ENCODE measurements around the gene SMARCA4.

The SMARCA4 gene

GRCh38 chr19:10960314-10961072 is at the start of gene SMARCA4:
SMARCA4 (plus strand) TSS chr19:10961030; CDS start chr19:10984152, 23,122 bp downstream.
- peaks cover 39% of the 10 kb centered on the region for H3K4me1 Mint-ChIP-seq
- peak within 1 kb of the TSS; percentile 93 for H3K4me3 Mint-ChIP-seq
- H3K27me3 Mint-ChIP-seq: no peaks in the 10 kb centered on the region
- H3K36me3 Mint-ChIP-seq: peaks cover 3% of the 10 kb centered on the region
- peak within 1 kb of the TSS; percentile 86 for H3K27ac Mint-ChIP-seq
- H3K9me3 Mint-ChIP-seq: no peaks in the 10 kb centered on the region

- peaks cover 7% of the 10 kb centered on the region for H3K36me3 Mint-ChIP-seq
- H3K27ac Mint-ChIP-seq: no peak overlapping the region
- H3K27me3 Mint-ChIP-seq: no peaks in the 10 kb centered on the region
- H3K9me3 Mint-ChIP-seq: no peaks in the 10 kb centered on the region
- no peaks in the 10 kb centered on the region for H3K4me1 Mint-ChIP-seq
- H3K4me3 Mint-ChIP-seq: no peak overlapping the region
Measured at GRCh38 chr19:10911579-10912363, 49.1 kb upstream of the SMARCA4 start.

GRCh38 chr19:10912619-10913018 is 48.2 kb upstream of the SMARCA4 start:
- Mint-ChIP-seq H3K4me3 (no peak overlapping the region), H3K27me3 (no peaks in the 10 kb centered on the region), H3K27ac (no peak overlapping the region), H3K36me3 (peaks cover 7% of the 10 kb centered on the region), H3K4me1 (no peaks in the 10 kb centered on the region), H3K9me3 (no peaks in the 10 kb centered on the region)

GRCh38 chr19:10913716-10914340 is 47.0 kb upstream of the SMARCA4 start:
- H3K36me3 Mint-ChIP-seq: peaks cover 6% of the 10 kb centered on the region
- no peak overlapping the region for H3K27ac Mint-ChIP-seq
- H3K27me3 Mint-ChIP-seq: no peaks in the 10 kb centered on the region
- no peaks in the 10 kb centered on the region for H3K4me1 Mint-ChIP-seq
- H3K4me3 Mint-ChIP-seq: no peak overlapping the region
- H3K9me3 Mint-ChIP-seq: no peaks in the 10 kb centered on the region

GRCh38 chr19:10915130-10916091 is 45.4 kb upstream of the SMARCA4 start:
- Mint-ChIP-seq H3K9me3 (no peaks in the 10 kb centered on the region), H3K27me3 (no peaks in the 10 kb centered on the region), H3K27ac (no peak overlapping the region), H3K36me3 (peaks cover 3% of the 10 kb centered on the region), H3K4me1 (no peaks in the 10 kb centered on the region), H3K4me3 (no peak overlapping the region)

GRCh38 chr19:10916602-10917001 is 44.2 kb upstream of the SMARCA4 start:
- H3K4me3 Mint-ChIP-seq: no peak overlapping the region
- H3K9me3 Mint-ChIP-seq: no peaks in the 10 kb centered on the region
- H3K4me1 Mint-ChIP-seq: no peaks in the 10 kb centered on the region
- no peaks in the 10 kb centered on the region for H3K27me3 Mint-ChIP-seq
- no peak overlapping the region for H3K27ac Mint-ChIP-seq
- peaks cover 3% of the 10 kb centered on the region for H3K36me3 Mint-ChIP-seq

- no peaks in the 10 kb centered on the region for H3K9me3 Mint-ChIP-seq
- H3K4me1 Mint-ChIP-seq: no peaks in the 10 kb centered on the region
- H3K27me3 Mint-ChIP-seq: no peaks in the 10 kb centered on the region
- peaks cover 2% of the 10 kb centered on the region for H3K36me3 Mint-ChIP-seq
- H3K27ac Mint-ChIP-seq: no peak overlapping the region
- H3K4me3 Mint-ChIP-seq: no peak overlapping the region
Measured at GRCh38 chr19:10918359-10918758, 42.5 kb upstream of the SMARCA4 start.

GRCh38 chr19:10919352-10920287 is 41.2 kb upstream of the SMARCA4 start:
- H3K36me3 Mint-ChIP-seq: peaks cover 3% of the 10 kb centered on the region
- no peaks in the 10 kb centered on the region for H3K4me1 Mint-ChIP-seq
- no peak overlapping the region for H3K4me3 Mint-ChIP-seq
- no peaks in the 10 kb centered on the region for H3K27me3 Mint-ChIP-seq
- H3K9me3 Mint-ChIP-seq: no peaks in the 10 kb centered on the region
- no peak overlapping the region for H3K27ac Mint-ChIP-seq

GRCh38 chr19:10920288-10920655 is 40.6 kb upstream of the SMARCA4 start:
- Mint-ChIP-seq H3K4me3 (no peak overlapping the region), H3K9me3 (no peaks in the 10 kb centered on the region), H3K27me3 (no peaks in the 10 kb centered on the region), H3K36me3 (peaks cover 3% of the 10 kb centered on the region), H3K27ac (no peak overlapping the region), H3K4me1 (no peaks in the 10 kb centered on the region)

GRCh38 chr19:10920781-10921180 is 40.0 kb upstream of the SMARCA4 start:
- Mint-ChIP-seq H3K36me3 (peaks cover 3% of the 10 kb centered on the region), H3K27ac (no peak overlapping the region), H3K9me3 (no peaks in the 10 kb centered on the region)

GRCh38 chr19:10921199-10921909 is 39.5 kb upstream of the SMARCA4 start:
- Mint-ChIP-seq H3K9me3 (no peaks in the 10 kb centered on the region), H3K27me3 (no peaks in the 10 kb centered on the region), H3K4me1 (no peaks in the 10 kb centered on the region), H3K4me3 (no peak overlapping the region), H3K36me3 (peaks cover 3% of the 10 kb centered on the region), H3K27ac (no peak overlapping the region)

More at GRCh38 chr19:10920781-10921180, 40.0 kb upstream of the SMARCA4 start:
- Mint-ChIP-seq H3K27me3 (no peaks in the 10 kb centered on the region), H3K4me3 (no peak overlapping the region), H3K4me1 (no peaks in the 10 kb centered on the region)

GRCh38 chr19:10921910-10922637 is 38.8 kb upstream of the SMARCA4 start:
- no peaks in the 10 kb centered on the region for H3K9me3 Mint-ChIP-seq
- peaks cover 3% of the 10 kb centered on the region for H3K36me3 Mint-ChIP-seq
- peaks cover under 1% of the 10 kb centered on the region for H3K4me1 Mint-ChIP-seq
- no peaks in the 10 kb centered on the region for H3K27me3 Mint-ChIP-seq
- H3K27ac Mint-ChIP-seq: peak overlapping the region; percentile 55
- H3K4me3 Mint-ChIP-seq: no peak overlapping the region

GRCh38 chr19:10922638-10923014 is 38.2 kb upstream of the SMARCA4 start:
- no peak overlapping the region for H3K4me3 Mint-ChIP-seq
- H3K9me3 Mint-ChIP-seq: no peaks in the 10 kb centered on the region
- H3K4me1 Mint-ChIP-seq: peaks cover 6% of the 10 kb centered on the region
- peak overlapping the region; percentile 55 for H3K27ac Mint-ChIP-seq
- no peaks in the 10 kb centered on the region for H3K27me3 Mint-ChIP-seq
- H3K36me3 Mint-ChIP-seq: peaks cover 3% of the 10 kb centered on the region

All from activated naive CD4-positive, alpha-beta T cell treated with anti-CD3 and anti-CD28 coated beads, Interleukin-2, amount 50 U/mL, for 24 hours (primary cell).